Osteoblast (primary cell): ENCODE data around the gene PRICKLE2. TPM values are rescaled to one million over a fixed set of nuclear protein-coding genes. Genes with fewer than 3 reads are reported as not detected.

Source experiments
- DNase-seq: peaks from one replicate; pipeline ENCODE4 v3.0.0; 2011; ENCODE audit warnings: low spot score, mixed read lengths; ENCODE audit not compliant: insufficient read length; ENCODE audit errors: missing footprints
- H2AFZ ChIP-seq: 2 replicates; pipeline ENCODE4 v1.6.0; 2011; ENCODE audit warnings: mild to moderate bottlenecking, low read length
- H3K27ac ChIP-seq: 2 replicates; pipeline ENCODE4 v1.5.1; 2011; ENCODE audit warnings: mild to moderate bottlenecking, low read depth, low read length, moderate library complexity
- H3K27me3 ChIP-seq: 2 replicates; pipeline ENCODE4 v1.6.0; 2012; ENCODE audit warnings: mild to moderate bottlenecking, control low read depth, inconsistent platforms, low read length, moderate library complexity; ENCODE audit not compliant: insufficient read depth
- H3K36me3 ChIP-seq: 2 replicates; pipeline ENCODE4 v1.5.1; 2011; ENCODE audit warnings: mild to moderate bottlenecking, low read length, control low read depth, moderate library complexity; ENCODE audit not compliant: insufficient read depth
- H3K4me1 ChIP-seq: 2 replicates; pipeline ENCODE4 v1.5.1; 2011; ENCODE audit warnings: mild to moderate bottlenecking, low read length, control low read depth, moderate library complexity; ENCODE audit not compliant: insufficient read depth
- H3K4me2 ChIP-seq: 2 replicates; pipeline ENCODE4 v1.6.0; 2011; ENCODE audit warnings: mild to moderate bottlenecking, low read length; ENCODE audit not compliant: insufficient read depth
- H3K4me3 ChIP-seq: fragments of 200-600 bp; sonication (generic); 3 replicates; pipeline ENCODE4 v1.5.1; 2012; ENCODE audit warnings: mild to moderate bottlenecking, low read length, inconsistent platforms; ENCODE audit not compliant: insufficient read depth
- H3K79me2 ChIP-seq: 2 replicates; pipeline ENCODE4 v1.6.0; 2012; ENCODE audit warnings: mild to moderate bottlenecking, low read length, control low read depth, inconsistent platforms; ENCODE audit not compliant: insufficient read depth
- H3K9me3 ChIP-seq: 2 replicates; pipeline ENCODE4 v1.5.1; 2011; ENCODE audit warnings: low read depth, low read length, control low read depth
- H4K20me1 ChIP-seq: 2 replicates; pipeline ENCODE4 v1.6.0; 2012; ENCODE audit warnings: mild to moderate bottlenecking, low read length, control low read depth; ENCODE audit not compliant: insufficient read depth
- CTCF ChIP-seq: IDR thresholded peaks from 2 replicates; pipeline ENCODE4 v1.5.1; 2011; ENCODE audit warnings: mild to moderate bottlenecking, low read depth, low read length, moderate library complexity; ENCODE audit errors: extremely low read depth
- total RNA-seq: library from RNA; depleted of rRNA; stranded (reverse); fragments of >200 nt; gene quantifications from 2 replicates; pipeline ENCODE4 v1.2.3, GENCODE V29; 2012

PRICKLE2 gene
- total RNA-seq, 1 donor, result 18.8 TPM

DNA sequence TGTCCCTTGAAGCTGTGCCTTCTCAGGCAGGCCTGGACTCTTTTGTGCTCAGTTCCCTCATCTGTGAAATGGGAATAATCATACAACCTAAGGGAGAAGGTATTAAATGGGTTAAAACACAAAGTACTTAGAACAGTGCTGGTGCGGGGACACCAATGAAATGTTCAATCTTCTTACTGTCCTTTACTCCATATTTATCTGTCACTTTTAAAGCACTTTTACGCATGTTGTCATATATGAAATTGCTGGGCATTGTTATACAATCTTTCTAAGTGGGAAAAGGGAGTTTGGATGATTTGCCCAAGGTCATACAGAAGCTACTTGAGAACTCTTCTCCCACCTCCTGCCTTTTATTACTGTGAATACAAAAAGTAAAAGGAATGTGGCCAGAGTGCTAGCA, 114.2 kb downstream of the PRICKLE2 start:
- H3K9me3 ChIP-seq, result no peaks in the 10 kb centered on the region
- H3K79me2 ChIP-seq, result no peaks in the 10 kb centered on the region
- no peak overlapping the region for H3K27ac ChIP-seq
- no peak overlapping the region for H3K4me3 ChIP-seq
- H4K20me1 ChIP-seq, result peaks cover 13% of the 10 kb centered on the region
- DNase-seq, result no peak
- no peak overlapping the region for H2AFZ ChIP-seq
- TF ChIP-seq CTCF, result no peak
- no peaks in the 10 kb centered on the region for H3K4me1 ChIP-seq
- H3K36me3 ChIP-seq, result no peaks in the 10 kb centered on the region
- no peaks in the 10 kb centered on the region for H3K27me3 ChIP-seq
- no peak overlapping the region for H3K4me2 ChIP-seq

DNA sequence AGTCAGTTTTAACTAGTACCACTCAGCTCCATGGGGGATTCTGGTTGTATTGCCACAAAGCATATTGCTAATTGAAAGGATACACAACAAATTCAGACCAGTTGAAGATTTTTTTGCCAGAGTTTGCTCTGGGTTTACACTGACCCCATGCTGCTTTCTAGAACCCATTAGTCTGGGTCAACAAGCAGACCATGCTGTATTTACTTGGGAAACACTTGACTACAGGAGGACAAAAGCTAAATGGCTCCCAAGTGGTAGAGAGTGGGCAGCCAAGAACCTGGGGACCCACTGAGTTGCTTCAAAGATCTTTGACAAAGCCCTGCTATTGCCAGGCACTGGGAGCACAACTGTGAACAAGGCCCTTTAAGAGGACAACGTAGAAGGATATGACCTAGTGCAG, 115.2 kb downstream of the PRICKLE2 start:
- Histone ChIP-seq H3K27me3 (no peaks in the 10 kb centered on the region), H2AFZ (no peak overlapping the region), H3K27ac (no peak overlapping the region), H3K79me2 (no peaks in the 10 kb centered on the region), H3K4me1 (peaks cover 3% of the 10 kb centered on the region), H3K4me3 (no peak overlapping the region), H3K4me2 (no peak overlapping the region), H3K9me3 (no peaks in the 10 kb centered on the region), H3K36me3 (no peaks in the 10 kb centered on the region), H4K20me1 (peaks cover 13% of the 10 kb centered on the region)
- no peak for TF ChIP-seq CTCF
- DNase-seq, result no peak

DNA sequence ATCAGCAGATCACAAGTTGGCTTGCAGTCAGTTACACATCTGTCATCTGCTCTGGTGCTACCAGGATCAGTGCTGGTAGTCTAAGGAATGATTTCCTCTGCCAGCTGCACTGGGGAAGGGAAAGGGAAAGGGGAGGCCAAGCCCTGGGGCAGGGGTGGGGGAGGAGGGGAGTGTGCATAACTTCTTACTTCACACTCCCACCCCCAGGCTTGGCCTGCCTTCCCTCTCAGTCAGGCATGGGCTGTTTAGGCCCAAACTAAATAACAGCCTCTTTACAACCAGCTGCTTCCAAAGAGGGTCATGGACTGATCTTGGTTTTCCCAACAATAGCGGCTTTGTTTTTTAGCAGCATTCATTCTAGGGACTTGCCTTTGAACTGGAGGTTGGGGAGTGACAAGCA, 115.8 kb downstream of the PRICKLE2 start:
- Histone ChIP-seq H3K4me2 (no peak overlapping the region), H3K27me3 (no peaks in the 10 kb centered on the region), H2AFZ (no peak overlapping the region), H3K27ac (no peak overlapping the region), H3K9me3 (no peaks in the 10 kb centered on the region), H3K36me3 (no peaks in the 10 kb centered on the region), H3K4me1 (peaks cover 3% of the 10 kb centered on the region), H3K79me2 (no peaks in the 10 kb centered on the region), H4K20me1 (peaks cover 13% of the 10 kb centered on the region), H3K4me3 (no peak overlapping the region)
- no peak for TF ChIP-seq CTCF
- DNase-seq, result no peak

DNA sequence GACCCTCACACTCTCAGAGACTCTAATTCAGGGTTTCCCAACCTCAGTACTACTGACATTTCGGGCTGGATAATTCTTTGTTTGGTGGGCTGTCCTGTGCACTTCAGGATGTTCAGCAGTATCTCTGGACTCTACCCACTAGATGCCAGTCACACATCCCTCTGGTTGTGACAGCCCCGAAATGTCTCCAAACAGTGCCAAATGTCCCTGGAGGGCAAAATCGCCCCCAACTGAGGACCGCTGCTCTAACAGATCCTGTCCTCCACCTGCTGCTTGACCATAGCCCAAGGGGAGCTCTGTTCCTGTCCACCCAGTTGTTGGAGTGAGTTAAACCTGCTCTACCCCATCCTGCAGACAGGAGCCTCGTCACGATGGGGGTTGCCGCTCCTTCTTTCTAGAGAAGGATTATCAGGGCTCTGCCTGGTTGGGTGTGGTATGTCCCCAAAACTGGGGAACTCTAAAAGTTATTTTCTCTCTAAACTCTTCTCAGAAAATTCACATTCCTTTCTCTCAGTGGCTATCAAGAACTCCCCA, 116.4 kb downstream of the PRICKLE2 start:
- peaks cover 8% of the 10 kb centered on the region for H4K20me1 ChIP-seq

More for the DNA sequence above, 116.4 kb downstream of the PRICKLE2 start:
- no peak overlapping the region for H3K4me2 ChIP-seq
- H3K4me1 ChIP-seq, result peaks cover 3% of the 10 kb centered on the region
- no peaks in the 10 kb centered on the region for H3K36me3 ChIP-seq
- H3K4me3 ChIP-seq, result no peak overlapping the region
- no peaks in the 10 kb centered on the region for H3K79me2 ChIP-seq
- H3K27ac ChIP-seq, result no peak overlapping the region
- no peak overlapping the region for H2AFZ ChIP-seq
- no peak for DNase-seq
- H3K9me3 ChIP-seq, result no peaks in the 10 kb centered on the region
- H3K27me3 ChIP-seq, result no peaks in the 10 kb centered on the region
- no peak for TF ChIP-seq CTCF
